ENCODE data around the gene OR6V1.

The OR6V1 gene

GRCh38 chr7:143038635-143039034 is 13.5 kb upstream of the OR6V1 start:
- no peak for TF ChIP-seq CTCF (IDR thresholded peaks at IDR 0.05; ENCODE audit: extremely low read depth, insufficient read depth, missing control alignments)
- in situ Hi-C loops (cut with MboI; ENCODE audit: low pct_unique_long_range_greater_than_20kb, low sequenced_read_pairs, unreplicated experiment): no loop called here
- DNase-seq (ENCODE audit: low spot score): no peak

- no peak for DNase-seq (ENCODE audit: low spot score)
- in situ Hi-C loops (cut with MboI; ENCODE audit: low pct_unique_long_range_greater_than_20kb, low sequenced_read_pairs, unreplicated experiment): no loop called here
Measured at GRCh38 chr7:143040209-143040715, 11.9 kb upstream of the OR6V1 start.

GRCh38 chr7:143041346-143041745 is 10.8 kb upstream of the OR6V1 start:
- in situ Hi-C loops (cut with MboI; ENCODE audit: low pct_unique_long_range_greater_than_20kb, low sequenced_read_pairs, unreplicated experiment): no loop called here
- DNase-seq (ENCODE audit: low spot score): no peak

More at GRCh38 chr7:143040209-143040715, 11.9 kb upstream of the OR6V1 start:
- TF ChIP-seq CTCF (IDR thresholded peaks at IDR 0.05; ENCODE audit: extremely low read depth, insufficient read depth, missing control alignments): no peak

GRCh38 chr7:143042159-143042789 is 9.9 kb upstream of the OR6V1 start:
- no peak for TF ChIP-seq CTCF (IDR thresholded peaks at IDR 0.05; ENCODE audit: extremely low read depth, insufficient read depth, missing control alignments)
- no peak for DNase-seq (ENCODE audit: low spot score)
- in situ Hi-C loops (cut with MboI; ENCODE audit: low pct_unique_long_range_greater_than_20kb, low sequenced_read_pairs, unreplicated experiment): no loop called here

More at GRCh38 chr7:143041346-143041745, 10.8 kb upstream of the OR6V1 start:
- TF ChIP-seq CTCF (IDR thresholded peaks at IDR 0.05; ENCODE audit: extremely low read depth, insufficient read depth, missing control alignments): no peak

- DNase-seq (ENCODE audit: low spot score): no peak
- in situ Hi-C loops (cut with MboI; ENCODE audit: low pct_unique_long_range_greater_than_20kb, low sequenced_read_pairs, unreplicated experiment): no loop called here
- no peak for TF ChIP-seq CTCF (IDR thresholded peaks at IDR 0.05; ENCODE audit: extremely low read depth, insufficient read depth, missing control alignments)
Measured at GRCh38 chr7:143042790-143043271, 9.3 kb upstream of the OR6V1 start.

GRCh38 chr7:143043391-143043790 is 8.8 kb upstream of the OR6V1 start:
- in situ Hi-C loops (cut with MboI; ENCODE audit: low pct_unique_long_range_greater_than_20kb, low sequenced_read_pairs, unreplicated experiment): no loop called here
- TF ChIP-seq CTCF (IDR thresholded peaks at IDR 0.05; ENCODE audit: extremely low read depth, insufficient read depth, missing control alignments): no peak
- peak; percentile 16 for DNase-seq (ENCODE audit: low spot score)

Data from GM13977 (cell line).